T-helper 1 cell treated with Interleukin-12 subunit alpha and Interleukin-12 subunit beta and Interleukin-4 antibody, amounts not matched to agents 30 μg/mL and 1 μg/mL, for 36 hours (primary cell): ENCODE results near the gene ANXA2R.
"Not testable (repeated sequence)": the region's sequence is repeated elsewhere in the genome, so short reads cannot be mapped to it uniquely, and the experiment has no call there.

Experiments
- H3K27ac Mint-ChIP-seq: one replicate; pipeline ENCODE4 v1.8.0; 2021; ENCODE audit warnings: mild to moderate bottlenecking, mixed read lengths
- H3K27me3 Mint-ChIP-seq: one replicate; pipeline ENCODE4 v1.8.0; 2021; ENCODE audit warnings: low read depth, mixed read lengths
- H3K36me3 Mint-ChIP-seq: one replicate; pipeline ENCODE4 v1.8.0; 2021; ENCODE audit warnings: low read depth, mixed read lengths
- H3K4me1 Mint-ChIP-seq: one replicate; pipeline ENCODE4 v1.8.0; 2021; ENCODE audit warnings: low read depth, mixed read lengths
- H3K4me3 Mint-ChIP-seq: one replicate; pipeline ENCODE4 v1.8.0; 2021; ENCODE audit warnings: mild to moderate bottlenecking, moderate library complexity, mixed read lengths
- H3K9me3 Mint-ChIP-seq: one replicate; pipeline ENCODE4 v1.8.0; 2021; ENCODE audit warnings: mixed read lengths

Gene ANXA2R

GRCh38 chr5:43040287-43041098 is at the start of gene ANXA2R:
Gene ANXA2R, minus strand, starts transcription at chr5:43040319. Its CDS starts 273 bp downstream, at chr5:43040046.
- peaks cover 46% of the 10 kb centered on the region for H3K4me1 Mint-ChIP-seq

GRCh38 chr5:43086118-43086908 is 46.2 kb upstream of the ANXA2R start:
- not testable (repeated sequence) for H3K4me3 Mint-ChIP-seq, H3K27ac Mint-ChIP-seq

More at GRCh38 chr5:43040287-43041098, at the start of gene ANXA2R:
- H3K27me3 Mint-ChIP-seq = no peaks in the 10 kb centered on the region
- H3K27ac Mint-ChIP-seq = peak within 1 kb of the TSS; percentile 97
- peak within 1 kb of the TSS; percentile 88 for H3K4me3 Mint-ChIP-seq
- peaks cover 6% of the 10 kb centered on the region for H3K36me3 Mint-ChIP-seq
- H3K9me3 Mint-ChIP-seq = no peaks in the 10 kb centered on the region

GRCh38 chr5:43085453-43085852 is 45.3 kb upstream of the ANXA2R start:
- Mint-ChIP-seq H3K27ac (no peak overlapping the region), H3K4me3 (no peak overlapping the region), H3K4me1 (no peaks in the 10 kb centered on the region), H3K9me3 (no peaks in the 10 kb centered on the region), H3K36me3 (peaks cover 15% of the 10 kb centered on the region), H3K27me3 (no peaks in the 10 kb centered on the region)

More at GRCh38 chr5:43086118-43086908, 46.2 kb upstream of the ANXA2R start:
- peaks cover 11% of the 10 kb centered on the region for H3K36me3 Mint-ChIP-seq
- not testable (repeated sequence) for H3K27me3 Mint-ChIP-seq, H3K9me3 Mint-ChIP-seq, H3K4me1 Mint-ChIP-seq

GRCh38 chr5:43084468-43084867 is 44.3 kb upstream of the ANXA2R start:
- H3K4me1 Mint-ChIP-seq, H3K27ac Mint-ChIP-seq, H3K4me3 Mint-ChIP-seq, H3K27me3 Mint-ChIP-seq, H3K9me3 Mint-ChIP-seq: not testable (repeated sequence)
- H3K36me3 Mint-ChIP-seq = peaks cover 15% of the 10 kb centered on the region

GRCh38 chr5:43081345-43081744 is 41.2 kb upstream of the ANXA2R start:
- H3K27ac Mint-ChIP-seq, H3K4me3 Mint-ChIP-seq, H3K4me1 Mint-ChIP-seq, H3K27me3 Mint-ChIP-seq, H3K9me3 Mint-ChIP-seq: not testable (repeated sequence)
- H3K36me3 Mint-ChIP-seq = peaks cover 25% of the 10 kb centered on the region

- H3K36me3 Mint-ChIP-seq = peaks cover 35% of the 10 kb centered on the region
- no peaks in the 10 kb centered on the region for H3K27me3 Mint-ChIP-seq
- no peak overlapping the region for H3K27ac Mint-ChIP-seq
- H3K9me3 Mint-ChIP-seq = no peaks in the 10 kb centered on the region
- no peak overlapping the region for H3K4me3 Mint-ChIP-seq
- peaks cover 9% of the 10 kb centered on the region for H3K4me1 Mint-ChIP-seq
Measured at GRCh38 chr5:43078956-43079355, 38.8 kb upstream of the ANXA2R start.

GRCh38 chr5:43077446-43078191 is 37.5 kb upstream of the ANXA2R start:
- not testable (repeated sequence) for H3K9me3 Mint-ChIP-seq, H3K4me3 Mint-ChIP-seq, H3K27ac Mint-ChIP-seq, H3K27me3 Mint-ChIP-seq
- H3K36me3 Mint-ChIP-seq = peaks cover 39% of the 10 kb centered on the region
- peaks cover 17% of the 10 kb centered on the region for H3K4me1 Mint-ChIP-seq

- H3K4me1 Mint-ChIP-seq = peaks cover 21% of the 10 kb centered on the region
- H3K4me3 Mint-ChIP-seq = no peak overlapping the region
- peaks cover 38% of the 10 kb centered on the region for H3K36me3 Mint-ChIP-seq
- H3K27ac Mint-ChIP-seq = peak overlapping the region; percentile 4
- no peaks in the 10 kb centered on the region for H3K27me3 Mint-ChIP-seq
- no peaks in the 10 kb centered on the region for H3K9me3 Mint-ChIP-seq
Measured at GRCh38 chr5:43075319-43076293, 35.5 kb upstream of the ANXA2R start.

GRCh38 chr5:43074987-43075318 is 34.8 kb upstream of the ANXA2R start:
- Mint-ChIP-seq H3K27ac (no peak overlapping the region), H3K9me3 (no peaks in the 10 kb centered on the region), H3K36me3 (peaks cover 40% of the 10 kb centered on the region), H3K4me3 (no peak overlapping the region), H3K4me1 (peaks cover 22% of the 10 kb centered on the region), H3K27me3 (no peaks in the 10 kb centered on the region)

- Mint-ChIP-seq H3K27ac (peak overlapping the region; percentile 76), H3K27me3 (no peaks in the 10 kb centered on the region), H3K36me3 (peaks cover 42% of the 10 kb centered on the region), H3K9me3 (no peaks in the 10 kb centered on the region), H3K4me3 (no peak overlapping the region), H3K4me1 (peaks cover 28% of the 10 kb centered on the region)
Measured at GRCh38 chr5:43073597-43074546, 33.8 kb upstream of the ANXA2R start.

GRCh38 chr5:43069401-43069720 is 29.2 kb upstream of the ANXA2R start:
- Mint-ChIP-seq H3K36me3 (peaks cover 38% of the 10 kb centered on the region), H3K4me1 (peaks cover 43% of the 10 kb centered on the region)
- H3K27ac Mint-ChIP-seq, H3K27me3 Mint-ChIP-seq, H3K9me3 Mint-ChIP-seq, H3K4me3 Mint-ChIP-seq: not testable (repeated sequence)

- no peaks in the 10 kb centered on the region for H3K9me3 Mint-ChIP-seq
- peaks cover 35% of the 10 kb centered on the region for H3K4me1 Mint-ChIP-seq
- peak overlapping the region; percentile 96 for H3K4me3 Mint-ChIP-seq
- peak overlapping the region; percentile 99 for H3K27ac Mint-ChIP-seq
- peaks cover 31% of the 10 kb centered on the region for H3K36me3 Mint-ChIP-seq
- H3K27me3 Mint-ChIP-seq = no peaks in the 10 kb centered on the region
Measured at GRCh38 chr5:43068037-43068436, 27.9 kb upstream of the ANXA2R start.
